Non-pigmented ciliary epithelial cell (primary cell): Measurements from ENCODE around the gene LRPAP1.

Experiments used
- DNase-seq: peaks from one replicate; pipeline ENCODE4 v3.0.0-alpha.2; 2010; ENCODE audit warnings: low read depth

Gene LRPAP1

DNA sequence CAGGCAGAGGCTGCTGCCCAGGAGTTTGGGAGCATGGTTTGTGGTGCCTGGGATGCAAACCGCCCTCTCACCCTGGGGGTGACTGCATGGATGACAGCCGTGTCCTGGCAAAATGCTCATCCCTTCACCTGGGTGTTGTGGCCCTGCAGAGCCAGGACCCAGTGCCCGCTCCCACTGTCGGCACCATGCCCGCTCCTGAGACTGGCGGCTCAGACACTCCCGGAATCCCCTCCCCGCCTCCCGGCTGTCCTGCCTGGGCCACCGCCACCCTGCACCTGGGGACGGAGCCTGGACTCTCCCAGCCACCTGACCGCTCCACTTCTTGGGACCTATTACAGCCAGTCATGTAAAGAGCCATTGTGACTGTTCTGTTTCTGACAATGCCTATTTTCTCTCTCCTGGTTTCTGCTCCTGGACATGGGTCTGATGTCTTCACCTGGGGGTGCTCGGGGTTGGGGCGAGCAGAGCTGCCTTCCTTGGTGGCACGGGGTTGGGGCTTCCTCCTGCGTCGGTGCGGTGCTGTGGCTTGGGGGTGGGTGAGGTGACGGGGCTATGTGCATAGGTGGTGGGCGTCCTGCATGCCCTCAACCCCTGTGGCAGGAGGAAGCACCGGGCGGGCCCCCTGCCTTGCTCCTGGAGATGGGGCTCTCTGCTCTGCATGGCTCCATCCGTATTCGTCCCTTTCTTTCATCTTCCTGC lies 30.9 kb downstream of the LRPAP1 start:
- DNase-seq, result no peak

DNA sequence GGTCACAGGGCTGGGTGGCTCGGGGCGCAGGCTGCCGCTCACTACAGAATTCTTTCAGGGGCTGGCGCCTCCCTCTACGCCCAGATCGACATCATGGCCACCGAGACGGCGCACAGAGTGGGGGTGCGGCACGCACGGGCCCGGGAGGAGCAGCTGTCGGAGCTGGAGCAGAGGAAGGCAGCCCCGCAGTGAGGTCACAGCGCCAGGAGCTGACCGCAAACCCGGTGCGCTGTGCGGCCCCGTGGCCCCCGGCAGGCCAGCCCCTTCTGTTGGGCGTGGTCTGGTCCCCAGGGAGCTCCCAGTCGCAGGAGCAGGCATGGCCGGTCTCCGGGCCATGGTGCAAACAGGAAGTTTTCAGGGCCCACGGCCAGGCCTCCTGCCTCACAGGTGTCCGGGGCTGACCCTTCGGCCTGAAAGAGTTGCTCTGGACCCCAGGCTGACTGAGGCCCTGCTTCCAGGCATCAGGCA lies 31.6 kb downstream of the LRPAP1 start:
- no peak for DNase-seq

DNA sequence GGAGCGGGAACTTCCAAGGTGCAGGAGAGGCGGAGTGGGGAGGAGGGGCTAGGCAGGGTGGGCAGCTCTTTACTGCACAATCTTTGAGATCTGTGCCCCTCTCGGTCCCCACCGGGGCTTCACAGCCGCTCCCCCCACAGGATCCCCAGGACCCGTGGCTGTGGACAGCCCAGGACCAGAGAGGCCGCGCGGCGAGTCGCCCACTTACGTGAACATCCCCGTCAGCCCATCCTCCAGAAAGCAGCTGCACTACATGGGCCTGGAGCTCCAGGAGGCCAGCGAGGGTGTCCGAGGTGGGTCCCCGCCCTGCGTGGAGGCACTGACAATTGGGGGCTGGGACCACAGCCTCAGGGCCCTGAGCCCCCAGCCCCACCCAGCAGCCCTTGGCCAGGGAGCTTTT lies 32.1 kb downstream of the LRPAP1 start:
- DNase-seq, result no peak

DNA sequence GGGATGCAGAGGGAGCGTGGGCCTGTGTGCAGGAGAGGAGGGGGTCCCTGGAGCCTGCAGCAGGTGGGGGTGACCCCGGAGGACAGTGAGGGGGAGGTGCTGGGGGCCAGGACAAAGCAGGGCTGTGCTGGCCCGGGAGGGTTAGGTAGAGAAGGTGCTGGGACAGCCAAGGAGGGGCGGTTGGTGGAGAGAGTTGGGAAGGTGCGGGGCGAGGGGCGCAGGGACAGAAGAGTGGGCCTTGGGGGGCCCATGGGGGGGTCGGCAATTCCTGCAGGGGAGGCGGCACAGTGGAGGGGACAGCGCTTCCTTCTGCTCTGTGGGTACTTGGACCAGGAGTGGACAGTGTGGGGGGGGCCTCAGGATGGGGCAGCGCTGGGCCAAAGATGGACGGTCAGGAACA lies 32.5 kb downstream of the LRPAP1 start:
- no peak for DNase-seq

DNA sequence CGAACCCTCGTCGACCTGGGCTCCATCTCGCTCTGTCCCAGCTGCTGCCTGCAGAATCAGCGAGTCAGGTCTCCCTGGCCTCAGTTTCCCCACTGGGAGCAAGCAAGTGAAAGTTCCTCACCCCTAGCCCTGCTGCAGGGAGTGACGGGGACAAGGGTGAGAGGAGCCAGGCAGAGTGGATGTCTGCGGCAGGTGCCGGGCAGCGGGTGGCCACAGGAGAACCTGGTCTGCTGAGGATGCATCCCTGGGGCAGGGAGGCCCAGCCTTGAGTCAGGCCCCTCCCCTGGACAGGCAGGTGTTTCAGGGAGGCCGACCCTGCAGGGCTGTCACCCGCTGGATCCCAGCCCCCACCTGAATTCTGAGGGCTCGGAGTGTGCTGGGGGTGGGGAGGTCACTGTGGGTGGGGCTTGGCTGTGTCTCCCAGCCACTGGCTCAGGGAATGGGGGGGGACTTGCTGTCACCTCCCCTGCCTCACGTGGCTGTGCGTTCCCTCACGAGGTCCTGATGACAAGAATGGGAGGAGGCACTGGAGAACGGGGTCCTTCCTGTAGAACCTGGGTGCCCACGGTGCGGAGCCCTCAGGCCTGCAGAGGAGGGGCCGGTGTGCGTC lies 33.2 kb downstream of the LRPAP1 start:
- no peak for DNase-seq

DNA sequence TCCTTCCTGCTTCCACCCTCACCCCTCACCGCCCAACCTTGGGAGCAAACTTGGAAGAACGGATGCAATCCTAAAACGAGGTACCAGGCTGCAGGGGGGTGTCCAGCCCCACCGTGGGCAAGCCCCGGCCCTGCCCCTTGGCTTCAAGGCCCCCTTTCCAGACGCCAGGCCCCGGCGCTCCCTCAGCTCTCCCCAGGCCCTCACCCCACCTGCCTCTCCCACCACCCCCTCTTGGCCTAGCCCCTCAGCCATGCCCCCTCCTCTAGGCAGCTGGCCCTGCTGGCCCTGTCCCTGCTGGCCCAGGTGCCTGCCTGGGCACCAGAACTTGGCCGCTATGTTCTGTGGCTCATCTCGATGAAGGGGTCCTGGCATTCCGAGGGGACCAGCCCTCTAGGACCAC lies 33.8 kb downstream of the LRPAP1 start:
- no peak for DNase-seq

DNA sequence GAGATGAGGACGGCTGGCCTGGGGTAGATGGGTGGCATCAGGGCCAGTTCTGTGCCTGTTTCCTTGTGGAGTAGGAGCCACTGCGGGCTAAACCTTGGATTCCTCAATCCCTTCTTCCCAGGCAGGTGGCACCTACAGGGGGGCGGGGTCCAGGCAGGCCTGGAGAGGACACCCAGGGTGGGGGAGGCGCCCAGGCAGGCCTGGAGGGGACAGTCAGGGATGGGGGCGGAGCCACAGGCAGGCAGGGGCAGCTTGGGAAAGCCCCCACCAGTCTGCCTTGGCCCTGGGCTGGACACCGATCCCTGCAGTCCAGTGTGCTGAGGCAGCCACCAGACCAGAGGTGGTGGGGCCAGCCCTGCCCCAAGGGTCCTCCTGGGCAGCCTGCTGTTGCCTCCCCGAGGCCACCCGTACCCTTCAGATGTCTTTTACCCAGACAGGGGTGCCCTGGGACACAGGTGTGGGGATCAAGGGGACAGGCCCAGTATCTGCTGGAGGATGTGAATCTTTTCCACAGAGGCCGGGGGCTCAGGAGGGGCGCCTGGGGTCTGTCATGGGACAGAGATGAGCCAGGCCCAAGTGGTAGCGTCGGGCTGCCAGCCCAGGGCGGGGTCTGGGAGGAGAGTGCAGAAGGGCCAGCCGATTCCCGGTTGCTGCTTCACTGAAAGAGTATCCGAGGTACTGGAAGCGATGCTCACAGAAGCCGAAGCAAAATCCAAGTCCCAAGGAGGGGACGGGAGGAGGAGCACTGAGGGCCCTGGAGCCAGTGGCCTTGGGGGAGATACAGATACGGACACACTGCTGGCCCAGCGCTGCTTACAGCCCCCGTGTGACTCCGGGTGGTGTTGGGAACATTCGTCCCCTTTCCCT lies 34.5 kb downstream of the LRPAP1 start:
- DNase-seq, result no peak

DNA sequence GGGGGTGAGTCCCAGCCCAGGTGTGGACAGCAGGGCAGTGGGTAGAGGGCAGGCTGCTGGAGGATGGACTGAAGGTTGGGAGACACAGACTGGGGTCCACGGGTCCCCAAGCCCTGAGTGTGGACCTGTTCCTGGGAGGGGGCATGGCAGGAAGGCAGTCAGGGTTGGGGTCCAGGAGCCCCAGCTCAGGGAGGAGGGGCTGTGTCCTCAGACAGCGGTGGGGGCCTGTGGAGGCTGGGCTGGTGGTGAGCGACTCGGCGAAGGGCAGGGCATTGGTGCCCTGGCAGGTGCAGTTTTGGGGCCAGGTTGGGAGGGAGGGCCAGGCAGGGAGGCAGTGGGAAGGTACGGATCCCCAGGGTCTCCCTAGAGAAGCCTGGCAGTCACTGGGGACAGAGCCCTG lies 35.1 kb downstream of the LRPAP1 start:
- no peak for DNase-seq

DNA sequence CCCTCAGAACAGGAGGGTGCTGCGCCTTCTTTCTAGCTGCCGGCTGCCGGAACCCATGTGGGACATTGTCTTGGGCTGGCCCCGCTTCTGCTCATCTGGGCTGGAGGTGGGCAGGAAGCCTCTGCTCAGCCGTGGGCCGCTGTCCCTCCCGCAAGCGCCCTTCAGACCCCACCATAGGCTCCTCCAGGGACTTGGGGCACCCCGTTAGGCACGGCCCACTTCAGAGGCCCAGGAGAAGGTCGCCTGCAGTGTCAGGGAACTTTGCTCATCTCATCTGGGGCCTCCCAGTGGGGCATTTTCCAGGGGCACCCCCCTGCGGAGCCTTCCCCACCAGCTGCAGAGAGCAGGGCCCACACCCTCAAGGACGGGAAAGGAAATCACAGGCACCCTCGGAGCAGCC lies 36.2 kb downstream of the LRPAP1 start:
- DNase-seq, result no peak

DNA sequence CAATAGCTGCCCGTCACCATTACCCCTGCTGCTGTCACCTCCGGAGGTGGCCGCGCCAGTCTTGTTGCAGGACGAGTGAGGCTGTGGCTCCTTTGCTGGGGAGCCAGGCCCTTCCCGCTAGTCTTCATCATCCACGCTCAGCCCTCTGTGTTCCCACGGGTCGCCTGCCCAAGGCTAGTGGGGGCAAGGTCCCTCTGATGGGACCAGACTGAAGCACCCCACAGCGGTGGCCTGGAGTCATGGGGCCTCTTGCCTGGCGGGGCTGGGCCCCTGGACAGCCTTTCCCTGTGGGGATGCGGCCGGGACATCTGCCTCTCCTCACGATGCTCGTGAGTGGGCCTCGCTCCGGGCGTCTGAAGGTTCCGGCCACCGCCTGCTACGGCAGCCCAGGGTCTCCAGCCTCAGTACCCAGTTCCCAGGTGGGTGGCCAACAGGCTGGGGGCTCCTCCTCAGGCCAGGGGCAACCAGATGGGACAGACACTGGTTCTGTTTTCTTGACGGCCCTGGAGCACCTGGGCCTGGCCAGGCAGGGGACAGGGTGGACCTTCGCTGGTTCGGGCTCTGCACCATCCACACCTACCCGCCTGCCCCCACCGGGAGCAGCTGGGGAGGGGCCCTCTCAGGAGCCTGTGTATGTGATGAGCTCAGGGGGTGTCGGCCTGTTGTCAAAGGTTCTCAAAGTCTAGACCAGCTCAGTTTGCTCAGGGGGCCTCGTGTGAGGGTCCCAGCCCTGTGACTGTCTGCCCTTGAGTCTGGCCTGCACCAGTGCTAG lies 36.8 kb downstream of the LRPAP1 start:
- DNase-seq, result no peak

DNA sequence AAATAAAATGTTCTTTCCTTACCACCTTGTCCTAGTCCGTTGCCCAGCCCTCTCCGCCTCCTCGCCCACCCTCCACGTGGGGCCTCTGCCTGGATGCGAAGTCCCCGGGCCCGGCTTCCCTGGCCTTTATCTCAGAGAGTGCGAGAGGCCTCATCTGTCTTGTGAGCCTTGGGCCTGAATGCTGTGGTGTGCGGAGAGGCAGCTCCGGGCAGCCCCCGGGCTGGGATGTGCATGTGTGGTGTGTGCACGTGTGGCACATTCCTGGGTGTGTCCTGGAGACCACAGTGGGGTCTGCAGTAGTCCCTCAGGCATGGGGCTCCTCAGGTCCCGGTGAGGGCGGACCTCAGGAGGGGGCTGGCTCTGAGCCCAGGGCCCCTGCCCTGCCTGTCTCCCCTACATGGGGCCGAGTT lies 37.8 kb downstream of the LRPAP1 start:
- no peak for DNase-seq

DNA sequence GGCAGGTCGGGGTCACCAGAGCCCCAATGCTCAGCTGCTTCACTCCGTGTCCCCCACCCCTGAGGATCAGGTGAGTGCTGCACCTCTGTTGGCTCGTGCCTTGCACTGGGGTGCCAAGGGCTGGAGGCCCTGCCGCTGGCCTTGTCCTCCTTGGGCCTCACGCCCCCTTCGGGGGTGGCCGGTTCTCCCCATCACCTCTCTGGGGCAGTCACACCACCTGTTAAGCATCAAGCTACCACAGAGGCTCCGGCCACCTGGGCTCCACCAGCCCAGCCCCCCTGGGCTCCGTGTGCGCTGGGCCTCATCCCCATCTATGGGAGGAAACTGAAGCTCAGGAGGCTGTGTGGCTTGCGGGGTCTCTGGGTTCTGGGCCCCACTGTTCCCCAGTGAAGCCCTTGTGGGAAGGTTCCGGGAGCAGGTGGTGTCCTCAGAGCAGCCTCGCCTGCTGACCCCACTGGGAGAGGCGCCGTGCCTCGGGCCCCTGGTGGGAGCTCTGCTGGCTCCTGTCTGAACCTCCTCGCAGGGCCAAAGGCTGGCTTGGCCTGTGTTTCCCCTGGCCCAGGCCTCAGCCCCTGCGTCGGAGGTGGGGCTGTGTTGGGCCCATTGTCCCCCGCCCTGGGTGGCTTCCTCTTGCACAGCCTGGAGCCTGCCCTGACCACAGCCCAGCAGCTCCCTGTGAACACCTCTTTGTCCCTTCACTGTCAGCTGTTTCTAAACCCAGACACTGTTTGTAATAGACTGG lies 38.3 kb downstream of the LRPAP1 start:
- DNase-seq, result no peak

DNA sequence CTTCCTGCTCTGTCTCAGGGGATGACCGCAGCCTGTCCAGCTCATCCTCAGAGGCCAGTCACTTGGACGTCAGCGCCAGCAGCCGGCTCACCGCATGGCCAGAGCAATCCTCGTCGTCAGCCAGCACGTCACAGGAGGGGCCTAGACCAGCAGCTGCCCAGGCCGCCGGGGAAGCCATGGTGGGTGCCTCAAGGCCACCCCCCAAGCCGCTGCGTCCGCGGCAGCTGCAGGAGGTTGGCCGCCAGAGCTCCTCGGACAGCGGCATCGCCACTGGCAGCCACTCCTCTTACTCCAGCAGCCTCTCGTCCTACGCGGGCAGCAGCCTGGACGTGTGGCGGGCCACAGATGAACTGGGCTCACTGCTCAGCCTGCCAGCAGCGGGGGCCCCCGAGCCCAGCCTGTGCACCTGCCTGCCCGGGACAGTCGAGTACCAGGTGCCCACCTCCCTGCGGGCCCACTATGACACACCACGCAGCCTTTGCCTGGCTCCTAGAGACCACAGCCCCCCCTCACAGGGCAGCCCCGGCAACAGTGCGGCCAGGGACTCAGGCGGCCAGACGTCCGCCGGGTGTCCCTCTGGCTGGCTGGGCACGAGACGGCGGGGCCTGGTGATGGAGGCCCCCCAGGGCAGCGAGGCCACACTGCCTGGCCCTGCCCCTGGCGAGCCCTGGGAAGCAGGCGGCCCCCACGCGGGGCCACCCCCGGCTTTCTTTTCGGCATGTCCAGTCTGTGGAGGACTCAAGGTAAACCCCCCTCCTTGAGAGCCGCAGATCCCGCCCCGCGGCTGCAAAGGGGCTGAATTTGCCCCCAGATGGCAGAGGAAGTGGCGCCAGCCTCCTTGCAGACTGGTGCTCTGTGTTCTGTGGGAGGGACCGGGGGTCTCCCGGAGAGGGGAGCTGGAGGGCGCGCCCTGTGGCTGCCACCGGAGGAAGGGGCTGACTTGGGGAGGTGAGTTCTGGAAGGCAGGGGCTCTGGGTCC lies 39.2 kb downstream of the LRPAP1 start:
- DNase-seq, result no peak

DNA sequence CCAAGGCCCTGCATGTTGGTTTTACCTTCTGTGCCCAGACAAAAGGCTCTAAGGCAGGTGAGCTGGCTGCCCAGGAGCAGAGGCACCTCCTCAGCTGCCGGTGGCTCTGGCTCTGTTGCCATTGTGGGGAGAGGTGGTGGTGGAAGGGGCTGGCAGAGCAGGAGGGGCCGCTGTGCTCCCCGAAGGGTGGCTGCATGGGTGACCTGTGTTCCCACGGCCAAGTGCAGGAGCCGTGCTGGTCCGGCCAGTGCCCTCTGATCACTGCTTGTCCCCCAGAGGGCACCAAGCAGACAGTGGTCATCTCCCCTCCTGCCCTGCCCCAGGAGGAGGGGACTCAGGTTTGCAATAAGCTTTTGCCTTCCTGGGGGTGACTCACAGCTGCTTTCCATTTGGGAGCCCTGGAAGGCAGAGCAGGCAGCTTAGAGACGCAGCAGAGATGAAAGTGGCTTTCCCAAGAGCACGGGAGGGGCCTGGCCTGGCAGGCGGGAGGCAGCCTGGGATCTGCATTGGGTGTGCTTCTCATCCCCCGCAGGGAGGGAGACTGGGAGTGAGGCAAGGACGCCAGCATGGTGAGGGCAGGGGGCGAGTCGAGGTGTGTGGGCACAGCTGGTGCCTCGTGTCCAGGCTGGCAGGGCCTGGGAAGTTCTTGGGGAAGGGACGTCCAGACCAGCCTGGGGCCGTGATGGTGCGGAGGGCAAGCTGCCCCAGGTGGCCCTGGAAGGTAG lies 40.4 kb downstream of the LRPAP1 start:
- peak; percentile 1 for DNase-seq

DNA sequence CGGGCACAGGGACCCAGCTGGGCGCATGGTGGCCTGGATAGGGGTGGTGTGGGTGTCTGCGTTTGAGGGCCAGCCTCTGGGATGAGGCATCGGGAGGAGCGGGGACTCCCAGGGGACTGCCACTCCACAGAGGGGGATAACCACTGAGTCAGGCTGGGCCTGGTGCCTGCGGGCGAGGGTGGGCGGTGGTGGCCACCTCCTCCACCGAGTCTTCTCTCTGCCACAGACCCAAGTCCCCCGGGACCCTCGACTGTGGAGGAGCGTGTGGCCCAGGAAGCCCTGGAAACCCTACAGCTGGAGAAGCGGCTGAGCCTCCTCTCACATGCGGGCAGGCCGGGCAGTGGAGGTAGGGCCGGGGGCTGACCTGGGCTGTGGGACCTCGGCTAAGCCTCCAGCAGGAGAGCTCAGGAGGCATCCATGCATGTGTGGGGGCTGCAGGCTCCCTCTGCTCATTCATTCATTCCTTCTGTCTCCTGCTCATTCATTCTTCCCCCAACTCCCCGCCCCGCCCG lies 42.7 kb downstream of the LRPAP1 start:
- no peak for DNase-seq

DNA sequence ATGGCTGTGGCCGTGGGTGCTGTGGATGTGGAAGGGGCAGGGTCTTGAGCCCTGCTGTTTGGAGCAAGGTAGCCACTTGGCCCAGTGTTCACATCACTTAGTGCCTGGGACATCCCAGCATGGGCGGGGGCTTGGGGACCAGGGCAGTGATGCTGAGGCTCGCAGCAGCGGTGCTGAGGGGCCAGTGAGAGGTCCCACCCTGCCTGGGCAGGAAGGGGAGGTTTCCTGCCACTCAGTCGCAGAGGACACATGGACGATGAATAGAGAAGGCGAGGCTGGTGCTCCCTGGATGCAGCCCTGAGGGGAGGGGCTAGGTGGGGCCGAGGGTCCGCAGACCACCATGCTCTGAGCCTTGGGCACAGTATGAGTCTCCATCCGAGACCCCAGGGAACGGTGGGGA lies 43.4 kb downstream of the LRPAP1 start:
- DNase-seq, result no peak

DNA sequence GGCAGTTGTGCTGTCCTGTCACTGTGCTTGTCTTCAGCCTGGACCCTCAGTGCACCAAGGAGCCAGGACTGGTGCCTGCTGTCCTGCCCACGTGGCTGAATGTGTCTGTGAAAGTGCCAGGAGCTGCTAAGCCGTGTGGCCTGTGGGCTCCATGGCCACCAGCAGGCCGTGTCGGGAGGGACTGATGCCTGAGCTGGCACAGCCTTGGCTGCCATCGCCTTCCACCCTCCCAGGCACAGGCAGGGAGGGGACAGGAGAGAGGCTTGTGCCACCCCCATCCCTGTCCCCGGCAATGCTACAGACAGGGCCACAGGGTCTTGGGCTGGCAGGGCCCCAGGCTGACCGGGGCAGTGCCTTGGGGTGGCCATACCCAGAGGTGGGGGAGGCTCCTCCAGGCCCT lies 44.4 kb downstream of the LRPAP1 start:
- DNase-seq, result no peak

DNA sequence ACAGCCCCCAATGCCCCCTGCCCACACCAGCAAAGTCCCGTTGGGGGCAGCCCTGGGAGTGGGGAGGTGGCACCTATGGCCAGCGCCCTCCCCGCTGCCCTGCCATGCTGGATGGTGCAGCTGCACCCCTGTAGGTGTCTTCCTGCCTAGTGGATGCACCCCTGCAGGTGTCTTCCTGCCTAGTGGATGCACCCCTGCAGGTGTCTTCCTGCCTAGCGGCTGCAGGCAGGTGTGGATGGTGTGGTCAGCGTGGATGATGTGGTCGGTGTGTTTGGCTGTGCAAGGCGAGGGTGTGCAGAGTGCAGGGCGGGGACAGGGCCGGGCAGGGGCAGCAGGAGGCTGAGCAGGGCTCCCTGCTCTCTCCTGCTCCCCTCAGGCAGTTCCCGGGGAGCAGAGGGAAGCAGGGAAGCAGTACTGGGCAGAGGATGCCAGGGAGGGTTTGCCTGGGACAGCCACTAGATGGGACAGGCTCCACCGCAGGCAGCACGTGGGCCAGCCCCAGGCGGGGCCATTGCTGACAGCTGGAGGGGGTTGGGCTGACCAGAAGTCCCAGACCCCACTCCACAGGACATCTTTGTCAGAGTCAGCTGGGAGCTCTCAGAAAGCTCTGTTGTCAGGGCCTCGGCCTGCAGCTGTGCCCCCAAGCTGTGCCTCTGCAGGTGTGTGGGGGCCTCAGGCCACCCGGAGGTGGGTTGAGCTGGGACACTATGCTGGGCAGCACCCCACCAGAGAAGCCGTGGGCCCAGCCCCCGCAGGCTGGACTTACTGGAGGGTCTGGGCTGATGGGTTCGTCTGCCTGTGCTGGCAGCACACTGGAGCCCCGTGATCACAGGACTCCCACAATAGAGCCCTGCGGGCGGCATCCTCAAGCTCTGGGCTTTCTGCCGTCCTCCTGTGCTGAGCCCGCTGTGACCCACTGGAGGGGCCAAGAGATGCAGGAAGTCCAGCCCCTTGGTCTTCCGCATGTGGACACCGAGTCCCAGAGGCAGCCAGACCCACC lies 45.4 kb downstream of the LRPAP1 start:
- no peak for DNase-seq
